Body of pancreas (tissue), 4 donors: ENCODE data around the gene DAP.

Experiments
- CTCF ChIP-seq, 7 experiments: fragments of 450-650 bp in 4 of 7; fragments of 200-600 bp in 3 of 7; sonication (generic) in 3 of 7; IDR thresholded peaks; one replicate each; pipeline ENCODE4 v1.5.1; 2016 to 2019; ENCODE audit warnings: antibody characterized with exemption in 7 of 7
- POLR2A ChIP-seq, 3 donors: fragments of 450-650 bp; IDR thresholded peaks; one replicate each; pipeline ENCODE4 v1.6.1; 2016; ENCODE audit warnings: antibody characterized with exemption in 3 of 3, mild to moderate bottlenecking in 2 of 3

- no peak for TF ChIP-seq CTCF (IDR thresholded peaks at IDR 0.05)
- no peak for TF ChIP-seq POLR2A (IDR thresholded peaks at IDR 0.05)
Measured at GRCh38 chr5:10668697-10669096, 92.3 kb downstream of the DAP start.
